HG03159 (cell line): ENCODE measurements around the gene ARHGAP19.

Source experiments
- ATAC-seq: cut with Tn5 transposase; IDR thresholded peaks from one replicate; pipeline ENCODE4 v1.9.1; 2021; ENCODE audit warnings: mild to moderate bottlenecking, moderate library complexity; ENCODE audit not compliant: unreplicated experiment

ARHGAP19 gene

DNA sequence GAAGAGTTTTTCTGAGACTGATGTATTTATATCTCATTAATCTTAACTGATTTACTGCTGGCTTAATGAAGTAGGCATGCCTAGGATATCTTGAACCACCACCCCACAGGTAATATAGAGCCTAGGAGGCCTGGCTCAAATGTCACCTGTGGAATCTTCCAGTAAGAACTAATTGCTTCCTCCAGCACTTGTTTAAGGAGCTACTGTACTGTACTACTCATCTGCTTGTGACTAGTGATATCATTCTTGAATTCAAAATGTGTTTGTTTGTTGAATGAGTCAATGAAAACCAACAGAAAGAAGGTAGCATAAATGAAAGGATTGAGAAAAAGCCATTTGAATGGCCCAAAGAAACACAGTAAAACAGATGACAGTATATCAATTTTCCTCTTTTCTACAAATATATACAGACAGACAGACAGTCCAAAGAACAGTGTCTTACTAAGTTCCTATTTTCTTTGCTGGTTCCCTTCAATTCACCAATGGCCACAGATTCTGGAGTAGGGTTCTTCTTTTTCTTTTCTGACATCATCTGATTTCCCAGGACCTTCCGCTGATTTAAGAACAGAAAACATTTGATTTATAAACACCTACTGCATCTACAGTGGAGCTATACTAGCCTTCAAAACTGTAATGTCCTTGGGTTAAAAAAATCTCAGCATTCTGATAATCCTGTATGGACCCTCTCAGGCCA lies 63.0 kb downstream of the ARHGAP19 start:
- no peak for ATAC-seq

DNA sequence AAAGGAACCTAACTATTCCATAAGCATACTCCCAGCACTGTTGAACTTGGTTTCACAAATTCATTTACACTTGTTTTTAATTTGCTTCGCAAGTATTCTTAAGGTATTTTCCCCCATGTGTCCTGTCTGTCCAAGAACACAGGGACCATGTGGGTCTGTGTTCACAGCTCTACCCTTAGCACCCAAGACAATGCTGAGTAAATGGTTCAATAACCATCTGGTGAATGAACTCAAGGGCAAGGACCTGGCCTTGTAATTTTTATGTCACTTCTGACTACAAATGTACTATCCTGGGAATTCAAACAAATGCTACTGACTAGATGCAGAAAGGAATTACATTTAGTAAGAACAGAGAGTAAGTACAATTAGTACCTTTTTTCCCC lies 63.7 kb downstream of the ARHGAP19 start:
- ATAC-seq, result no peak

GRCh38 chr10:97228130-97228774 lies 64.2 kb downstream of the ARHGAP19 start:
- ATAC-seq, result no peak

DNA sequence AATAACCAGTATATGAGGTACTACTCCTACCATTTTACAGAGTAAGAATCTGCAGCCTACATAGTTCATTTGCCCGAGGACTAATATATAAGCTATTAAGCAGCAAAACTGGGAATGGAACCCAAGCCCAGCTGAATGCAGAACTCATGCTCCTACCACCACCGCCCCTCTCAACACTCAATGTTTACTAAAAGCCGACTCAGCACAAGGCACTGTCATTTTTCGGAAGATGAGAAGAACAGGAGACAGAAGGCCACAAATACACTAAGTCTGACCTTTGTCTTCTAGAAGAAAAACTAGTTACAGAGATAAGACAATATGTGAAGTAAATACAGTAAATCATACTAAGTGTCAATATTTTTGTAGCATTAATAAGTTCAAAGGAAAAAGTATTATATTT lies 66.0 kb downstream of the ARHGAP19 start:
- ATAC-seq, result no peak

GRCh38 chr10:97224483-97225435 lies 67.7 kb downstream of the ARHGAP19 start:
- no peak for ATAC-seq

DNA sequence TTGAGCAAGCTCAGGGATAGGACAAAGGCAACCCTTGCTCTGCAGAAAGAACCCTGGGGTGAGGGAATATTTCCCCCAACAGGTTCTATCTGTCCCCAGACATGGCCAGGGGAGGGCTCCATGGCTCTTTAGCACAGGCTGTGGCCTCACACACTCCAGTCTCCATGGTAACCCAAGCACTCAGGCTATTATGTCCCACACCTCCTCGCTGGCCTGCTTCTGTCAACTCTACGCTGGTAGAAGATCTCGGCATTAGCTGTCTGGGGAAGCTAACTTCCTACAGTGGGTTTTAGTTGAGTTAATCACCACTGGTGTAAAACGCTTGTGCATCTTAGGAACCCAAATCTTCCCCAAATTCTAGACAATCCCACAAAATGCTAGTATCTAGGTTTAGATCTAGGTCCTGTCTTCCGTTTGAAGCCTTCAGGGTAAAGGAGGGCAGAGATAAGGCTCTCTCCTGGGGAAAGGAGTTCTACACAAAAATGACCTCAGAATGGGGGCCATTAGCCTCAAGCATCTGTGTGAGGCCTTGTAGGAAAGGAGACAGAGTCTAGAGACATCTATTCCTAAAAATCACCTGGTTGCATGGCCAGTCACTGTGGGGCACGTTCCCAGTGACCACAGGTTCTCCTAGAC lies 70.0 kb downstream of the ARHGAP19 start:
- no peak for ATAC-seq

- no peak for ATAC-seq
These were observed 72.1 kb downstream of the ARHGAP19 start for GRCh38 chr10:97220355-97220754.

DNA sequence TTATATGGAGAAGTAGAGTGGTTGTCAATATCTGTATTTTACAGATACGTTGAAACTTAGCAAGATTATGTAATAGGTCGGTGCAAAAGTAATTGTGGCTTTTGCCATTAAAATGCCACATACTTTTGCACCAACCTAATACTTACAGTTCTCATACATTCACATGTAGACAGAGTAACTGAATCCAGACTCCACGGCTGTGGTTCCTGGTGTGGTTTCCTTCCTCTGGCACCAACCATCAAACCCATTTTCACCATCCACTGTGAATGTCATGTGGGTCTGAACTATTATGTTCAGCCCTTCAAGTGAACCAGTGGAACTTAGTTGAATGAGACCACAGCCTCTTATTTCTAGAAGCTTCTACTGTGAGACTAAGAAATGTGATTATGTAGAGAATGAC lies 75.1 kb downstream of the ARHGAP19 start:
- no peak for ATAC-seq

- no peak for ATAC-seq
These were observed 76.7 kb downstream of the ARHGAP19 start for GRCh38 chr10:97215619-97216260.

- no peak for ATAC-seq
These were observed 79.0 kb downstream of the ARHGAP19 start for GRCh38 chr10:97213431-97213830.

- ATAC-seq, result no peak
These were observed 81.2 kb downstream of the ARHGAP19 start for GRCh38 chr10:97211229-97211628.

DNA sequence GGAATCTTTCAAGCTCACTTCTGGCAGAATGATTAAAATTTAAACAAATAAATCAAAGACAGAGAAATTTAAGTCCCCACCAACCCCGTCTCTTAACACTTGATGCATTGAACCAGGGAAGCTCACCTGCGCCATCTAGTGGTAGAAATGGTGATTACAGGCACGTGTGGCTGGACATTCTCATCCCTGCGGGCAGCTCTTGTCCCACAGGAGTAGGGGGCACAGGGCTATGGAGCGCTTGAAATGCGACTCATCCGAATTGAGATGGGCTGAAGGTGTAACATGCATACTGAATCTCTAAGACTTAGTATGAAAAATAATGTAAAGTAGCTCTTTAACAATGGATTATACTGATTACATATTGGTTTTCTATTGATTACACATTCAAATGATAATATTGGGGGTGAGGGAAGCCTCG lies 81.9 kb downstream of the ARHGAP19 start:
- no peak for ATAC-seq

- ATAC-seq, result no peak
These were observed 84.6 kb downstream of the ARHGAP19 start for GRCh38 chr10:97207756-97208346.

- ATAC-seq, result no peak
These were observed 85.3 kb downstream of the ARHGAP19 start for GRCh38 chr10:97207131-97207530.

- no peak for ATAC-seq
These were observed 87.4 kb downstream of the ARHGAP19 start for GRCh38 chr10:97204826-97205679.

GRCh38 chr10:97203220-97203619 lies 89.2 kb downstream of the ARHGAP19 start:
- no peak for ATAC-seq

GRCh38 chr10:97200616-97201015 lies 91.8 kb downstream of the ARHGAP19 start:
- no peak for ATAC-seq

DNA sequence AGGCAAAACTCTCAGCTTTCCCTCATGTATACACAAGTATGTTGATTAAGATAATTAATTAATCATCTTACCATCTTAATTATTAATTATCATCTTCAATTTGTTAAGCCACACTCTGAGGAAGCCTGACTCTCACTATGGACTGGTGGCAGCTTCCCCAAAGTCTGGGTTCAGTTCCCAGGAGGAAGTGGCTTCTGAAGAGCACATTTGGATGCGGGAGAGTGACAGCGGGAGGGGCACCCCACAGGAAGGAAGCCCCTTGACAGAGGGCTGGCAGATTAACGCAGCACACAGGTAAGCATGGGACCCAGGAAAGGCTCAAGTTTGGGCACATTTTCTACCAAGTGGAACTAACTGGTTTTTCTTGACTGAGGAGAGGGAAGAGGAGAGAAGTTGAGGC lies 93.3 kb downstream of the ARHGAP19 start:
- ATAC-seq, result no peak

DNA sequence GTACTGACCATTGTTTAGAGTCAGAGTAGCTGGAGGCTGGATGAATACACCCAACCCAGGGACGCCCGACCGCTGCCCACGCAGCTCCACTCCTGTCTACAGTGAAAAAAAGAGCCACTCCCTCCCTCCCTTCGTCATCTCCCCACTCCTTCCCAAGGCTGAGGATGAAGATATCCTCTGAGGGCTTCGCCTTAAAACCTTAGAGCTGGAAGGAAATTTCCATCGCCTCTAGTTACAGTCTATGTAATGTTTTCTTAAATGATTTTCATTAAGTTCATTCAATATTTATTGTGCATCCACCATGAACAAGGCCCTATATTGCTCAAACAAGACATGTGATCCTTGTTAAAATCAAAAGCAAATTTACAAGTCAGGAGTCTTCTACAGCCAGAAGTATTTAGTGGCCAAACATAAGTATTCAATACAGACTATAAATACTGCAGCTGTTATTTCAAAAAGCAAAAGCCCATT lies 95.4 kb downstream of the ARHGAP19 start:
- no peak for ATAC-seq
